Panc1 (cell line): ENCODE data around the gene DKK3. TPM values are rescaled to one million over a fixed set of nuclear protein-coding genes. Genes with fewer than 3 reads are reported as not detected.
A peak's percentile ranks its signal among the peaks of the same experiment; 100 is the strongest.

ENCODE experiments used
- ATAC-seq: fragments of 200-7000 bp; cut with Tn5 transposase; 2 replicates; pipeline ENCODE4 v1.9.1; 2020; ENCODE audit warnings: mild to moderate bottlenecking, moderate library complexity
- BruUV-seq: library from RNA; stranded (reverse); fragments of 400-500 nt; replicated peaks from 2 replicates; lab custom pipeline; 2021; lab: Mats Ljungman, UMichigan
- CTCF ChIA-PET: fragments of 300-600 bp; sonication (Branson Sonifier 250); formaldehyde crosslinking; loops from one replicate; lab custom pipeline; 2022; ENCODE audit warnings: antibody characterized with exemption; lab: Charles Lee
- POLR2A ChIA-PET: fragments of 300-600 bp; sonication (Branson Sonifier 250); formaldehyde crosslinking; loops from one replicate; lab custom pipeline; 2022; ENCODE audit warnings: antibody characterized with exemption; lab: Charles Lee
- DNase-seq: peaks from one replicate; pipeline ENCODE4 v3.0.0-alpha.2; 2010; ENCODE audit warnings: low read depth, low spot score
- H3K27ac ChIP-seq: 2 replicates; pipeline ENCODE4 v1.5.1; 2011; ENCODE audit warnings: mild to moderate bottlenecking, low read length, inconsistent platforms
- H3K27me3 ChIP-seq: fragments of 200-500 bp; sonication (Bioruptor generic); 2 replicates; pipeline ENCODE4 v1.6.0; 2014; ENCODE audit warnings: low read length, inconsistent platforms; ENCODE audit not compliant: control insufficient read depth, insufficient read depth
- H3K36me3 ChIP-seq: fragments of 200-500 bp; sonication (Bioruptor generic); 2 replicates; pipeline ENCODE4 v1.5.1; 2014; ENCODE audit warnings: inconsistent platforms, mild to moderate bottlenecking, low read length, moderate library complexity; ENCODE audit not compliant: control insufficient read depth, insufficient read depth
- H3K4me1 ChIP-seq: 2 replicates; pipeline ENCODE4 v1.5.1; 2011; ENCODE audit warnings: inconsistent platforms, mild to moderate bottlenecking, low read length, moderate library complexity; ENCODE audit not compliant: control insufficient read depth, insufficient read depth
- H3K4me3 ChIP-seq, 2 experiments: 2 replicates each; pipeline ENCODE4 v1.5.1; 2011 to 2012; ENCODE audit warnings: low read depth in 2 of 2, low read length in 2 of 2, mild to moderate bottlenecking in 2 of 2, inconsistent platforms in 1 of 2, moderate library complexity in 1 of 2
- H3K9me3 ChIP-seq: fragments of 200-500 bp; sonication (Bioruptor generic); 2 replicates; pipeline ENCODE4 v1.5.1; 2014; ENCODE audit warnings: low read depth, mild to moderate bottlenecking, inconsistent platforms, low read length, moderate library complexity; ENCODE audit not compliant: control insufficient read depth, insufficient read depth
- CTCF ChIP-seq: fragments of 450-650 bp; IDR thresholded peaks from 2 replicates; pipeline ENCODE4 v1.5.1; 2017; ENCODE audit warnings: mild to moderate bottlenecking
- POLR2AphosphoS5 ChIP-seq: IDR thresholded peaks from 2 replicates; pipeline ENCODE4 v1.6.1; 2012; ENCODE audit warnings: mild to moderate bottlenecking, low read depth, low read length, moderate library complexity
- REST ChIP-seq, 2 experiments: IDR thresholded peaks; 2 replicates each; pipeline ENCODE4 v1.6.1; 2011 to 2012; ENCODE audit warnings: low read depth in 2 of 2, control low read depth in 1 of 2, low read length in 1 of 2, mild to moderate bottlenecking in 1 of 2, moderate library complexity in 1 of 2; ENCODE audit not compliant: insufficient read depth in 1 of 2
- SIN3A ChIP-seq: IDR thresholded peaks from 2 replicates; pipeline ENCODE4 v1.6.1; 2012; ENCODE audit warnings: low read depth, mild to moderate bottlenecking, low read length, moderate library complexity, borderline replicate concordance; ENCODE audit not compliant: insufficient read depth
- TCF7L2 ChIP-seq: IDR thresholded peaks from 2 replicates; pipeline ENCODE4 v1.6.1; 2011; ENCODE audit warnings: mild to moderate bottlenecking, low read depth, low read length, inconsistent platforms
- in situ Hi-C: cut with HindIII; loops from 2 replicates; pipeline ENCODE4 v1.10.0; 2016; ENCODE audit warnings: low sequenced_read_pairs, low pct_unique_long_range_greater_than_20kb
- intact Hi-C: fragments of 100-400 bp; cut with micrococcal nuclease; formaldehyde crosslinking; loops from one replicate; pipeline ENCODE4 v1.10.0; 2022; ENCODE audit not compliant: unreplicated experiment
- total RNA-seq: library from RNA; stranded (reverse); gene quantifications from one replicate; pipeline ENCODE4 v1.2.1, GENCODE V29; 2021; ENCODE audit not compliant: unreplicated experiment

The DKK3 gene
- total RNA-seq, 1 experiment from 2014 or later: 116 TPM

GRCh38 chr11:12017865-12018453 is 9.5 kb upstream of the DKK3 start:
- DNase-seq: no peak
- no TSS peak for BruUV-seq

GRCh38 chr11:12017243-12017678 is 8.8 kb upstream of the DKK3 start:
- H3K9me3 ChIP-seq: no peaks in the 10 kb centered on the region
- in situ Hi-C loops (no loop called here), intact Hi-C loops (no loop called here)
- H3K36me3 ChIP-seq: no peaks in the 10 kb centered on the region
- no peaks in the 10 kb centered on the region for H3K27me3 ChIP-seq
- no peak overlapping the region for H3K27ac ChIP-seq
- POLR2A ChIA-PET: no interaction called here
- no peak overlapping the region for H3K4me3 ChIP-seq
- BruUV-seq: no TSS peak
- ATAC-seq (no peak), DNase-seq (no peak)
- TF ChIP-seq SIN3A (no peak), POLR2AphosphoS5 (no peak), TCF7L2 (no peak)
- peaks cover 7% of the 10 kb centered on the region for H3K4me1 ChIP-seq
- CTCF ChIA-PET: no interaction called here

More at GRCh38 chr11:12017865-12018453, 9.5 kb upstream of the DKK3 start:
- POLR2A ChIA-PET: no interaction called here
- Histone ChIP-seq H3K9me3 (no peaks in the 10 kb centered on the region), H3K36me3 (no peaks in the 10 kb centered on the region), H3K4me1 (peaks cover 7% of the 10 kb centered on the region), H3K4me3 (no peak overlapping the region), H3K27ac (no peak overlapping the region), H3K27me3 (no peaks in the 10 kb centered on the region)
- CTCF ChIA-PET: no interaction called here
- in situ Hi-C loops (no loop called here), intact Hi-C loops (no loop called here)
- ATAC-seq: peak; percentile 21; the same call in 1 of the 2 replicates
- TF ChIP-seq REST (IDR thresholded peaks at IDR 0.05; ENCODE audit: insufficient read depth in 1 of 2, low read depth in 2 of 2, low read length in 1 of 2) (no peak), CTCF (no peak), TCF7L2 (no peak)

GRCh38 chr11:12016246-12016645 is 7.8 kb upstream of the DKK3 start:
- ATAC-seq (no peak), DNase-seq (no peak)
- no TSS peak for BruUV-seq
- intact Hi-C loops (no loop called here), in situ Hi-C loops (no loop called here)
- TF ChIP-seq POLR2AphosphoS5: no peak
- TF ChIP-seq CTCF: no peak
- no peak for TF ChIP-seq TCF7L2
- no peak for TF ChIP-seq REST (IDR thresholded peaks at IDR 0.05; ENCODE audit: insufficient read depth in 1 of 2, low read depth in 2 of 2, low read length in 1 of 2)
- TF ChIP-seq SIN3A: no peak
- peaks cover 7% of the 10 kb centered on the region for H3K4me1 ChIP-seq
- ChIA-PET POLR2A (no interaction called here), CTCF (no interaction called here)
- no peaks in the 10 kb centered on the region for H3K36me3 ChIP-seq
- H3K9me3 ChIP-seq: no peaks in the 10 kb centered on the region
- H3K4me3 ChIP-seq: no peak overlapping the region
- H3K27me3 ChIP-seq: no peaks in the 10 kb centered on the region
- no peak overlapping the region for H3K27ac ChIP-seq
